Measurements from ENCODE around the gene PIK3C2G. TPM values are rescaled to one million over a fixed set of nuclear protein-coding genes. Genes with fewer than 3 reads are reported as not detected.

The PIK3C2G gene
- polyA plus RNA-seq, 1 donor (not counting 4 experiments of a cell fraction or from before 2014, with no cell fraction given) = 3.7 TPM

GRCh38 chr12:18304609-18305008, 43.3 kb downstream of the PIK3C2G start:
- Histone ChIP-seq H3K4me3 (ENCODE audit: control insufficient read depth in 2 of 3, extremely low read depth in 1 of 3, insufficient read depth in 2 of 3, low read depth in 1 of 3, low read length in 3 of 3) (no peak overlapping the region), H3K4me2 (ENCODE audit: control insufficient read depth, extremely low read depth, insufficient read depth, low read depth, low read length) (no peak overlapping the region), H3K9ac (ENCODE audit: control insufficient read depth, extremely low read depth, insufficient read depth, low read length) (no peak overlapping the region), H3K4me1 (ENCODE audit: control insufficient read depth, extremely low read depth, insufficient read depth, low read length) (no peaks in the 10 kb centered on the region), H3K9me1 (ENCODE audit: control insufficient read depth, extremely low read depth, insufficient read depth, low read length) (no peaks in the 10 kb centered on the region), H3K27me3 (ENCODE audit: control insufficient read depth, extremely low read depth, insufficient read depth, low read length) (no peaks in the 10 kb centered on the region), H2AFZ (ENCODE audit: control insufficient read depth, low read length) (no peak overlapping the region), H3K36me3 (ENCODE audit: control insufficient read depth in 2 of 2, extremely low read depth in 1 of 2, insufficient read depth in 2 of 2, low read length in 2 of 2) (no peaks in the 10 kb centered on the region), H3K9me3 (ENCODE audit: control insufficient read depth, low read depth, low read length) (no peaks in the 10 kb centered on the region), H4K20me1 (ENCODE audit: control insufficient read depth, extremely low read depth, insufficient read depth, low read length) (no peaks in the 10 kb centered on the region), H3K27ac (ENCODE audit: control insufficient read depth, insufficient read depth, low read length) (no peak overlapping the region), H3K79me2 (ENCODE audit: control insufficient read depth, insufficient read depth, low read length) (no peaks in the 10 kb centered on the region)
- no peak for DNase-seq (ENCODE audit: low read depth, low spot score)
- dilution Hi-C loops (cut with MboI; ENCODE audit: extremely low pct_ligation_motif_present, low sequenced_read_pairs) = no loop called here
- TF ChIP-seq CTCF (optimal IDR thresholded peaks at IDR 0.05 in 1 of 3, IDR thresholded peaks at IDR 0.05 in 1 of 3, conservative IDR thresholded peaks at IDR 0.05 in 1 of 3; ENCODE audit: extremely low read depth in 1 of 3, insufficient read depth in 2 of 3, low read length in 3 of 3) (no peak), EZH2 (IDR thresholded peaks at IDR 0.05; ENCODE audit: low read length) (no peak)
- no peak for FAIRE-seq

- Histone ChIP-seq H3K9me1 (ENCODE audit: control insufficient read depth, extremely low read depth, insufficient read depth, low read length) (no peaks in the 10 kb centered on the region), H3K36me3 (ENCODE audit: control insufficient read depth in 2 of 2, extremely low read depth in 1 of 2, insufficient read depth in 2 of 2, low read length in 2 of 2) (no peaks in the 10 kb centered on the region), H3K27ac (ENCODE audit: control insufficient read depth, insufficient read depth, low read length) (no peak overlapping the region), H4K20me1 (ENCODE audit: control insufficient read depth, extremely low read depth, insufficient read depth, low read length) (no peaks in the 10 kb centered on the region), H3K79me2 (ENCODE audit: control insufficient read depth, insufficient read depth, low read length) (no peaks in the 10 kb centered on the region), H3K4me2 (ENCODE audit: control insufficient read depth, extremely low read depth, insufficient read depth, low read depth, low read length) (no peak overlapping the region), H3K27me3 (ENCODE audit: control insufficient read depth, extremely low read depth, insufficient read depth, low read length) (no peaks in the 10 kb centered on the region), H3K9me3 (ENCODE audit: control insufficient read depth, low read depth, low read length) (no peaks in the 10 kb centered on the region), H3K4me1 (ENCODE audit: control insufficient read depth, extremely low read depth, insufficient read depth, low read length) (no peaks in the 10 kb centered on the region), H3K4me3 (ENCODE audit: control insufficient read depth in 2 of 3, extremely low read depth in 1 of 3, insufficient read depth in 2 of 3, low read depth in 1 of 3, low read length in 3 of 3) (no peak overlapping the region), H2AFZ (ENCODE audit: control insufficient read depth, low read length) (no peak overlapping the region), H3K9ac (ENCODE audit: control insufficient read depth, extremely low read depth, insufficient read depth, low read length) (no peak overlapping the region)
- DNase-seq (ENCODE audit: low read depth, low spot score) (no peak), FAIRE-seq (no peak)
- dilution Hi-C loops (cut with MboI; ENCODE audit: extremely low pct_ligation_motif_present, low sequenced_read_pairs) = no loop called here
- TF ChIP-seq EZH2 (IDR thresholded peaks at IDR 0.05; ENCODE audit: low read length) = no peak
- TF ChIP-seq CTCF (optimal IDR thresholded peaks at IDR 0.05 in 1 of 3, IDR thresholded peaks at IDR 0.05 in 1 of 3, conservative IDR thresholded peaks at IDR 0.05 in 1 of 3; ENCODE audit: extremely low read depth in 1 of 3, insufficient read depth in 2 of 3, low read length in 3 of 3) = no peak
These were observed 45.0 kb downstream of the PIK3C2G start for GRCh38 chr12:18306311-18306710.

Measured in keratinocyte (primary cell).